C4-2B (cell line): ENCODE results near the gene EPC1.

Source experiments
- ZFX ChIP-seq: fragments of 450-650 bp; IDR thresholded peaks from 2 replicates; pipeline ENCODE4 v1.6.1; 2017
- TF ChIP-seq, protein P1 (sequence below): fragments of 450-650 bp; conservative IDR thresholded peaks from 2 replicates; pipeline ENCODE4 v1.5.1; 2017; ENCODE audit warnings: mild to moderate bottlenecking

DNA sequence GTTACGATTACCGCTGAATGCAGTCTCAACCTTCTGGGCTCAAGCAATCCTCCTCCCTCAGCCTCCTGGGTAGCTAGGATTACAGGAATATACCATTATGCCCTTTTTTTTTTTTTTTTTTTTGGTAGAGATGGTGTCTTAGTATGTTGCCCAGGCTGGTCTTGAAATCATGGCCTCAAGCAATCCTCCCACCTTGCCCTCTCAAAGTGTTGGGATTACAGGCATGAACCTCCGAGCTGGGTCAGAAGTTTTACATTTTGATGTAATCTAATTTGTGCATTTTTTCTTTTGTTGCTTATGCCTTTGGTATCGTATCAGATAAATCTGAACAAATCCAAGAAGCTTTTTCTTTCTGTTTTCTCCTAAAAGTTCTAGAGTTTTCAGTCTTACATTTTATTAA, 87.4 kb downstream of the EPC1 start:
- TF ChIP-seq, protein P1, sequence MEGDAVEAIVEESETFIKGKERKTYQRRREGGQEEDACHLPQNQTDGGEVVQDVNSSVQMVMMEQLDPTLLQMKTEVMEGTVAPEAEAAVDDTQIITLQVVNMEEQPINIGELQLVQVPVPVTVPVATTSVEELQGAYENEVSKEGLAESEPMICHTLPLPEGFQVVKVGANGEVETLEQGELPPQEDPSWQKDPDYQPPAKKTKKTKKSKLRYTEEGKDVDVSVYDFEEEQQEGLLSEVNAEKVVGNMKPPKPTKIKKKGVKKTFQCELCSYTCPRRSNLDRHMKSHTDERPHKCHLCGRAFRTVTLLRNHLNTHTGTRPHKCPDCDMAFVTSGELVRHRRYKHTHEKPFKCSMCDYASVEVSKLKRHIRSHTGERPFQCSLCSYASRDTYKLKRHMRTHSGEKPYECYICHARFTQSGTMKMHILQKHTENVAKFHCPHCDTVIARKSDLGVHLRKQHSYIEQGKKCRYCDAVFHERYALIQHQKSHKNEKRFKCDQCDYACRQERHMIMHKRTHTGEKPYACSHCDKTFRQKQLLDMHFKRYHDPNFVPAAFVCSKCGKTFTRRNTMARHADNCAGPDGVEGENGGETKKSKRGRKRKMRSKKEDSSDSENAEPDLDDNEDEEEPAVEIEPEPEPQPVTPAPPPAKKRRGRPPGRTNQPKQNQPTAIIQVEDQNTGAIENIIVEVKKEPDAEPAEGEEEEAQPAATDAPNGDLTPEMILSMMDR, result no peak
- no peak for TF ChIP-seq ZFX
